Suprapubic skin (tissue), 4 donors: ENCODE results near the gene UBXN6.

Experiments used
- CTCF ChIP-seq, 2 donors: fragments of 200-600 bp in 1 of 2; fragments of 450-650 bp in 1 of 2; sonication (generic) in 1 of 2; IDR thresholded peaks; one replicate each; pipeline ENCODE4 v1.5.1; 2016 to 2019; ENCODE audit warnings: antibody characterized with exemption in 2 of 2, mild to moderate bottlenecking in 1 of 2, moderate library complexity in 1 of 2
- POLR2A ChIP-seq, 2 donors: fragments of 450-650 bp; IDR thresholded peaks; one replicate each; pipeline ENCODE4 v1.6.1; 2017; ENCODE audit warnings: antibody characterized with exemption in 2 of 2, mild to moderate bottlenecking in 2 of 2, moderate library complexity in 2 of 2
- POLR2AphosphoS5 ChIP-seq, 3 donors: sonication (generic); formaldehyde crosslinking; IDR thresholded peaks; one replicate each; pipeline ENCODE4 v1.6.1; 2017; ENCODE audit warnings: antibody characterized with exemption in 3 of 3

DNA sequence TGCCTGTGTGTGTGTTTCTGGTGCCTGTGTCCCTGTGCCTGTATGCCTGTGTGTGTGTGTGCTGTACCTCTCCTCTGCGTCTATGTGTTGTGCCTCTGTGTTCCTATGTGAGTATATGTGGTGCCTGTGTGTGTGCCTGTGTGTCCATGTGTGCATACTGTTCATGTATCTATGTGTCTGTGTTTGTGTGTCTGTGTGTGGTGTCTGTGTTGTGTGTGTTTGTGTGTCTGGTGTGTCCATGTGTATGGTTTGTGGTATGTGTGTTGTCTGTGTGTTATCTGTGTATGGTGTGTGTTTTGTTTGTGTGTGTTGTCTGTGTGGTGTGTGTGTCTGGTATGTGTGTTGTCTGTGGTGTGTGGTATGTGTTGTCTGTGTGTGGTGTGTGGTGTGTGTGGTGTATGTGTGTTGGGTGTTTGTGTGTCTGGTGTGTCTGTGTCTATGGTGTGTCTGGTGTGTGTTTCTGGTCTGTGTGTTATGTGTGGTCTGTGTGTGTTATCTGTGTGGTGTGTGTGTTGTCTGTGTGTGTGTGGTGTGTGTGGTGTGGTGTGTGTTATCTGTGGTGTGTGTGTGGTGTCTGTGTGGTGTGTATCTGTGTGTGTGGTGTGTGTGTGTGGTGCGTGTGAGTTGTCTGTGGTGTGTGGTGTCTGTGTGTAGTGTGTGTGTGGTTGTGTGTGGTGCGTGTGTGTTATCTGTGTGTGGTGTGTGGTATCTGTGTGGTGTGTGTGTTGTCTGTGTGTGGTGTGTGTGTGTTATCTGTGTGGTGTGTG, 34.9 kb upstream of the UBXN6 start:
- TF ChIP-seq CTCF (IDR thresholded peaks at IDR 0.05) (no peak), POLR2A (IDR thresholded peaks at IDR 0.05) (no peak), POLR2AphosphoS5 (IDR thresholded peaks at IDR 0.05) (no peak)
